K562 (cell line): Measurements from ENCODE around the gene HACD1. TPM values are rescaled to one million over a fixed set of nuclear protein-coding genes. Genes with fewer than 3 reads are reported as not detected.

Experiments used
- ATAC-seq: fragments of 200-7000 bp; cut with Tn5 transposase; 3 replicates; pipeline ENCODE4 v1.9.1; 2020; ENCODE audit warnings: moderate library complexity
- BruUV-seq: library from RNA; stranded (reverse); fragments of 400-500 nt; replicated peaks from 2 replicates; lab custom pipeline; 2021; lab: Mats Ljungman, UMichigan
- CTCF ChIA-PET: fragments of 300-600 bp; formaldehyde crosslinking; extraction: SDS; loops from one replicate; lab custom pipeline; 2021; ENCODE audit warnings: low intra/inter-chr PET ratio; lab: Yijun Ruan, JAX
- POLR2A ChIA-PET: fragments of 300-600, 350-650 bp; sonication (Branson Sonifier 250); formaldehyde crosslinking; extraction: SDS; loops from one replicate; lab custom pipeline; 2021; ENCODE audit warnings: antibody characterized with exemption, inconsistent platforms; lab: Yijun Ruan, JAX
- DNase-seq, 4 experiments: peaks; one replicate each; pipeline versions ENCODE4 v3.0.0 to v3.0.0-alpha.2; 2011 to 2018; ENCODE audit warnings: low spot score in 3 of 4, mixed read lengths in 3 of 4; ENCODE audit errors: extremely low read depth in 1 of 4
- FAIRE-seq: peaks from 2 replicates; lab custom pipeline; 2011; peaks lifted over from hg19 to GRCh38; lab: Jason Lieb, UNC
- H2AFZ ChIP-seq: 2 replicates; pipeline ENCODE4 v1.6.0; 2011; ENCODE audit warnings: low read depth, low read length, control low read depth, inconsistent platforms
- H3K27ac ChIP-seq: fragments of 200-600 bp; 3 replicates; pipeline ENCODE4 v1.8.0; 2011; ENCODE audit warnings: low read depth, mild to moderate bottlenecking, control low read depth, inconsistent platforms, low read length, moderate library complexity, mixed read lengths; ENCODE audit errors: extremely low read depth
- H3K27me3 ChIP-seq, 2 experiments: fragments of 300-600 bp in 1 of 2; 2 replicates in 1 of 2; 3 replicates in 1 of 2; pipeline versions ENCODE4 v1.6.0 to v1.8.0; 2011; ENCODE audit warnings: inconsistent platforms in 2 of 2, low read length in 2 of 2, mild to moderate bottlenecking in 1 of 2, mixed read lengths in 1 of 2, moderate library complexity in 1 of 2; ENCODE audit not compliant: control insufficient read depth in 2 of 2, insufficient read depth in 2 of 2
- H3K36me3 ChIP-seq: fragments of 300-600 bp; 3 replicates; pipeline ENCODE4 v1.8.0; 2011; ENCODE audit warnings: mild to moderate bottlenecking, low read length, inconsistent platforms; ENCODE audit not compliant: control insufficient read depth, insufficient read depth
- H3K4me1 ChIP-seq, 2 experiments: fragments of 200-600 bp in 1 of 2; replicated peaks in 1 of 2; 2 replicates in 1 of 2; 3 replicates in 1 of 2; pipeline versions ENCODE4 v1.5.1 to v1.8.0; 2011; ENCODE audit warnings: inconsistent platforms in 2 of 2, low read length in 2 of 2, mild to moderate bottlenecking in 1 of 2, mixed read lengths in 1 of 2, moderate library complexity in 1 of 2; ENCODE audit not compliant: control insufficient read depth in 2 of 2, insufficient read depth in 2 of 2
- H3K4me2 ChIP-seq: 2 replicates; pipeline ENCODE4 v1.6.1; 2011; ENCODE audit warnings: low read length, control low read depth, inconsistent platforms, mixed read lengths; ENCODE audit not compliant: insufficient read depth
- H3K4me3 ChIP-seq: fragments of 200-600 bp; sonication (generic), shearing (Covaris generic); 2 replicates; pipeline ENCODE4 v1.5.1; 2016; ENCODE audit warnings: control low read depth, inconsistent platforms
- H3K79me2 ChIP-seq: fragments of 200-600 bp; 3 replicates; pipeline ENCODE4 v1.8.0; 2011; ENCODE audit warnings: low read length, inconsistent platforms; ENCODE audit not compliant: control insufficient read depth, insufficient read depth
- H3K9ac ChIP-seq, 2 experiments: 2 replicates each; pipeline versions ENCODE4 v1.6.0 to v1.6.1; 2011; ENCODE audit warnings: low read depth in 2 of 2, low read length in 2 of 2, control low read depth in 1 of 2, inconsistent platforms in 1 of 2, mild to moderate bottlenecking in 1 of 2, mixed read lengths in 1 of 2; ENCODE audit not compliant: insufficient read depth in 1 of 2
- H3K9me1 ChIP-seq: one replicate; pipeline ENCODE4 v1.6.0; 2011; ENCODE audit warnings: inconsistent platforms, mild to moderate bottlenecking, low read length, moderate library complexity; ENCODE audit not compliant: control insufficient read depth, insufficient read depth
- H3K9me3 ChIP-seq: replicated peaks from 2 replicates; pipeline ENCODE4 v1.5.1; 2011; ENCODE audit warnings: low read depth, low read length, inconsistent platforms; ENCODE audit not compliant: control insufficient read depth, insufficient read depth
- H4K20me1 ChIP-seq: replicated peaks from 2 replicates; pipeline ENCODE4 v1.6.1; 2011; ENCODE audit warnings: low read length, inconsistent platforms, mixed read lengths; ENCODE audit not compliant: control insufficient read depth, insufficient read depth
- ATF7 ChIP-seq: fragments of 450-650 bp; IDR thresholded peaks from 2 replicates; pipeline ENCODE4 v1.7.1; 2014; ENCODE audit warnings: mild to moderate bottlenecking, moderate library complexity
- BRF1 ChIP-seq: IDR thresholded peaks from 3 replicates; pipeline ENCODE4 v1.6.1; 2011; ENCODE audit warnings: borderline replicate concordance, mild to moderate bottlenecking; ENCODE audit not compliant: insufficient read length; ENCODE audit errors: extremely low read depth
- ETV5 ChIP-seq: sonication (generic); formaldehyde crosslinking; IDR thresholded peaks from 2 replicates; pipeline ENCODE4 v1.4.0; 2020; ENCODE audit warnings: low read depth, mild to moderate bottlenecking, missing genetic modification reagents
- EZH2 ChIP-seq: IDR thresholded peaks from 2 replicates; pipeline ENCODE4 v1.6.1; 2012; ENCODE audit warnings: low read depth, mild to moderate bottlenecking, inconsistent platforms, low read length, borderline replicate concordance
- FOSL1 ChIP-seq: fragments of 200-800 bp; sonication (Bioruptor generic); conservative IDR thresholded peaks from 2 replicates; pipeline ENCODE4 v1.6.1; 2016; ENCODE audit warnings: missing genetic modification characterization, missing compliant biosample characterization
- HMBOX1 ChIP-seq: sonication (generic); IDR thresholded peaks from 2 replicates; pipeline ENCODE4 v1.6.1; 2016
- JUND ChIP-seq, 2 experiments: IDR thresholded peaks; 2 replicates in 1 of 2; 3 replicates in 1 of 2; pipeline ENCODE4 v1.6.1; 2011; ENCODE audit warnings: borderline replicate concordance in 2 of 2, low read depth in 2 of 2, low read length in 2 of 2, improper control_type of control experiment in 1 of 2, missing biosample characterization in 1 of 2, missing genetic modification characterization in 1 of 2, missing genetic modification reagents in 1 of 2
- NRF1 ChIP-seq, 2 experiments: fragments of 450-650 bp; IDR thresholded peaks in 1 of 2; conservative IDR thresholded peaks in 1 of 2; 2 replicates each; pipeline ENCODE4 v1.6.1; 2014; ENCODE audit warnings: mild to moderate bottlenecking in 2 of 2
- POLR3A ChIP-seq: IDR thresholded peaks from 2 replicates; pipeline ENCODE4 v1.6.1; 2011; ENCODE audit warnings: borderline replicate concordance, mild to moderate bottlenecking, moderate library complexity; ENCODE audit not compliant: insufficient read length, insufficient read depth; ENCODE audit errors: extremely low read depth
- SAFB ChIP-seq: fragments of 200-400 bp; formaldehyde crosslinking; IDR thresholded peaks from 2 replicates; pipeline ENCODE4 v1.6.1; 2017; ENCODE audit warnings: low read depth, low read length, borderline replicate concordance
- SNRNP70 ChIP-seq: fragments of 200-400 bp; formaldehyde crosslinking; optimal IDR thresholded peaks from 2 replicates; pipeline ENCODE3; 2017; ENCODE audit warnings: low read depth, low read length
- SPI1 ChIP-seq: IDR thresholded peaks from 2 replicates; pipeline ENCODE4 v1.6.1; 2011; ENCODE audit warnings: low read depth, low read length, control low read depth, borderline replicate concordance
- ZEB2 ChIP-seq: fragments of 450-650 bp; IDR thresholded peaks from 2 replicates; pipeline ENCODE4 v1.6.1; 2016
- WGBS: fragments of 100-300 bp; shearing (Covaris generic); methylation state at CpG from one replicate; pipeline ENCODE4 v1.1.6; 2016; ENCODE audit warnings: low coverage, mixed read lengths; ENCODE audit not compliant: insufficient coverage; ENCODE audit errors: missing lambda C conversion rate; 5-methylcytosine and 5-hydroxymethylcytosine counted together
- in situ Hi-C: fragments of 300-500 bp; cut with MboI; formaldehyde crosslinking; loops from 4 replicates; pipeline ENCODE4 v1.15.0; 2018; ENCODE audit warnings: inconsistent platforms, mixed read lengths
- intact Hi-C: fragments of 100-400 bp; cut with micrococcal nuclease; formaldehyde crosslinking; loops from 2 replicates; pipeline ENCODE4 v1.14.2; 2022
- polyA plus RNA-seq, 8 experiments: library from polyadenylated mRNA; depleted of rRNA in 4 of 8; stranded (reverse) in 5 of 8; unstranded in 3 of 8; fragments of >200 nt; fragmentation: Nextera tagmentation in 2 of 8; fragmentation: Illumina TruSeq in 1 of 8; extraction: Ambion mirVana in 2 of 8; extraction: Trizol in 1 of 8; gene quantifications; 2 replicates each; pipeline versions ENCODE4 v1.2.1 to v1.2.3, GENCODE V29; 2011 to 2014; ENCODE audit warnings: inconsistent platforms in 1 of 8, missing spikeins in 1 of 8
- total RNA-seq, 7 experiments: library from RNA; depleted of rRNA in 6 of 7; stranded (reverse); fragments of >200 nt in 6 of 7; fragmentation: Illumina TruSeq in 2 of 7; extraction: Trizol in 2 of 7; gene quantifications; 2 replicates each; pipeline versions ENCODE4 v1.2.1 to v1.2.3, GENCODE V29; 2011 to 2021; ENCODE audit warnings: low replicate concordance in 1 of 7

Gene HACD1
- total and polyA plus RNA-seq, 9 of the 15 experiments (the other 6 are each of a cell fraction or from before 2014, with no cell fraction given), result 0.99 to 4.5 (median 2.4) TPM

- CTCF ChIA-PET, result no interaction called here
- TF ChIP-seq POLR3A (no peak), EZH2 (no peak)
- intact Hi-C loops (no loop called here), in situ Hi-C loops (no loop called here)
- 41% methylated on average over 1 of the region's 3 CpGs for WGBS
- peak overlapping the region; percentile 14; the same call in 1 of the 3 replicates for H3K27ac ChIP-seq
- ATAC-seq (no peak), FAIRE-seq (no peak), DNase-seq (no peak)
- peaks cover 3% of the 10 kb centered on the region; the same call in 1 of the 2 replicates for H3K9me3 ChIP-seq
- H3K4me2 ChIP-seq, result 0 out of 2 replicates have a peak overlapping the region, but pooled peaks have one; percentile 29
- H3K9me1 ChIP-seq, result no peaks in the 10 kb centered on the region
- H3K79me2 ChIP-seq, result peaks cover 98% of the 10 kb centered on the region
- POLR2A ChIA-PET, result interaction anchor here (0.8 to 1.7 kb wide), 5 partner anchors 12 to 40 kb away, joined by 3 to 5 read pairs (median 4); no protein-coding TSS in a partner anchor
- H3K27me3 ChIP-seq, result no peaks in the 10 kb centered on the region
- H2AFZ ChIP-seq, result no peak overlapping the region
- H3K9ac ChIP-seq, result no peak overlapping the region; a peak in 1 of 4 replicates
- H3K36me3 ChIP-seq, result peaks cover 44% of the 10 kb centered on the region
- H3K4me1 ChIP-seq, result peaks cover 0 to 19% of the 10 kb centered on the region in 2 experiments; a peak in 2 of 5 replicates
- no TSS peak for BruUV-seq
- H3K4me3 ChIP-seq, result no peak overlapping the region
- peaks cover 4% of the 10 kb centered on the region; the same call in 1 of the 2 replicates for H4K20me1 ChIP-seq
These were observed 30.2 kb upstream of the HACD1 start for GRCh38 chr10:17647326-17647725.

- Histone ChIP-seq H4K20me1 (peaks cover 4% of the 10 kb centered on the region; the same call in 1 of the 2 replicates), H2AFZ (0 out of 2 replicates have a peak overlapping the region, but pooled peaks have one; percentile 3), H3K79me2 (peaks cover 92% of the 10 kb centered on the region), H3K4me3 (peak overlapping the region; percentile 98), H3K36me3 (peaks cover 44% of the 10 kb centered on the region), H3K9ac (peak overlapping the region; percentile 50 to 98), H3K27ac (peak overlapping the region; percentile 99), H3K4me2 (peak overlapping the region; percentile 100), H3K9me3 (peaks cover 3% of the 10 kb centered on the region; the same call in 1 of the 2 replicates), H3K9me1 (no peaks in the 10 kb centered on the region), H3K4me1 (peaks cover 0 to 24% of the 10 kb centered on the region in 2 experiments; a peak in 2 of 5 replicates), H3K27me3 (no peaks in the 10 kb centered on the region)
- intact Hi-C loops (loop anchor here (2.0 kb wide), 1 partner anchor 17 kb away; no protein-coding TSS in a partner anchor), in situ Hi-C loops (no loop called here)
- CTCF ChIA-PET, result no interaction called here
- peak in 1 of 4 experiments; percentile 40 for DNase-seq
- 0% methylated on average over 6 of the region's 6 CpGs for WGBS
- ATAC-seq, result peak; percentile 10
- no peak for FAIRE-seq
- no TSS peak for BruUV-seq
- POLR2A ChIA-PET, result interaction anchor here (0.7 to 1.6 kb wide), 3 partner anchors 17 to 32 kb away, joined by 3 to 7 read pairs (median 3); no protein-coding TSS in a partner anchor
- no peak for TF ChIP-seq BRF1
- TF ChIP-seq ZEB2, result peak; percentile 84
- TF ChIP-seq SNRNP70, result no peak
- TF ChIP-seq ATF7, result no peak
- peak; percentile 29; the same call in 1 of the 2 replicates for TF ChIP-seq JUND (IDR thresholded peaks at IDR 0.05; ENCODE audit: borderline replicate concordance, low read depth, low read length)
- TF ChIP-seq JUND (tag; IDR thresholded peaks at IDR 0.05; ENCODE audit: borderline replicate concordance, low read depth, low read length), result peak; percentile 13; the same call in 1 of the 3 replicates
- TF ChIP-seq NRF1 (conservative IDR thresholded peaks at IDR 0.05 in 1 of 2, IDR thresholded peaks at IDR 0.05 in 1 of 2), result no peak
- TF ChIP-seq SPI1, result no peak
- TF ChIP-seq HMBOX1, result peak; percentile 56; the same call in 1 of the 2 replicates
- no peak for TF ChIP-seq ETV5 (CRISPR knock-in tag)
- no peak for TF ChIP-seq SAFB
- peak; percentile 43 for TF ChIP-seq FOSL1 (tag)
These were observed 28.6 kb upstream of the HACD1 start for GRCh38 chr10:17645621-17646345.
